ENCODE measurements around the gene PTPRC. TPM values are rescaled to one million over a fixed set of nuclear protein-coding genes. Genes with fewer than 3 reads are reported as not detected.
A peak's percentile ranks its signal among the peaks of the same experiment; 100 is the strongest.

PTPRC gene
- total RNA-seq, 1 donor from 2014 or later, result 0.29 TPM

DNA sequence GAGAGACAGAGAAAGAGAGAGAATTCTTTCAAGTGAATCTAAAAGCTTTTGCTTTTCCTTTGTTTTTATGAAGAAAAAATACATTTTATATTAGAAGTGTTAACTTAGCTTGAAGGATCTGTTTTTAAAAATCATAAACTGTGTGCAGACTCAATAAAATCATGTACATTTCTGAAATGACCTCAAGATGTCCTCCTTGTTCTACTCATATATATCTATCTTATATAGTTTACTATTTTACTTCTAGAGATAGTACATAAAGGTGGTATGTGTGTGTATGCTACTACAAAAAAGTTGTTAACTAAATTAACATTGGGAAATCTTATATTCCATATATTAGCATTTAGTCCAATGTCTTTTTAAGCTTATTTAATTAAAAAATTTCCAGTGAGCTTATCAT, 117.6 kb downstream of the PTPRC start:
- H3K36me3 ChIP-seq (ENCODE audit: control insufficient read depth, insufficient read depth, low read length), result no peaks in the 10 kb centered on the region
- H3K27me3 ChIP-seq (ENCODE audit: control insufficient read depth, insufficient read depth, low read length), result no peaks in the 10 kb centered on the region
- DNase-seq (ENCODE audit: low read depth), result no peak
- H3K4me3 ChIP-seq (ENCODE audit: low read depth, low read length), result no peak overlapping the region
- TF ChIP-seq CTCF (IDR thresholded peaks at IDR 0.05; ENCODE audit: insufficient read depth, low read length, poor library complexity, severe bottlenecking), result peak; percentile 2

GRCh38 chr1:198761859-198762616, 123.2 kb downstream of the PTPRC start:
- Histone ChIP-seq H3K27me3 (ENCODE audit: control insufficient read depth, insufficient read depth, low read length) (no peaks in the 10 kb centered on the region), H3K4me3 (ENCODE audit: low read depth, low read length) (no peak overlapping the region), H3K36me3 (ENCODE audit: control insufficient read depth, insufficient read depth, low read length) (no peaks in the 10 kb centered on the region)
- TF ChIP-seq CTCF (IDR thresholded peaks at IDR 0.05; ENCODE audit: insufficient read depth, low read length, poor library complexity, severe bottlenecking), result no peak
- DNase-seq (ENCODE audit: low read depth), result no peak

GRCh38 chr1:198763298-198763714, 124.5 kb downstream of the PTPRC start:
- no peaks in the 10 kb centered on the region for H3K27me3 ChIP-seq (ENCODE audit: control insufficient read depth, insufficient read depth, low read length)
- no peak for TF ChIP-seq CTCF (IDR thresholded peaks at IDR 0.05; ENCODE audit: insufficient read depth, low read length, poor library complexity, severe bottlenecking)
- no peak overlapping the region for H3K4me3 ChIP-seq (ENCODE audit: low read depth, low read length)
- no peak for DNase-seq (ENCODE audit: low read depth)
- H3K36me3 ChIP-seq (ENCODE audit: control insufficient read depth, insufficient read depth, low read length), result no peaks in the 10 kb centered on the region

DNA sequence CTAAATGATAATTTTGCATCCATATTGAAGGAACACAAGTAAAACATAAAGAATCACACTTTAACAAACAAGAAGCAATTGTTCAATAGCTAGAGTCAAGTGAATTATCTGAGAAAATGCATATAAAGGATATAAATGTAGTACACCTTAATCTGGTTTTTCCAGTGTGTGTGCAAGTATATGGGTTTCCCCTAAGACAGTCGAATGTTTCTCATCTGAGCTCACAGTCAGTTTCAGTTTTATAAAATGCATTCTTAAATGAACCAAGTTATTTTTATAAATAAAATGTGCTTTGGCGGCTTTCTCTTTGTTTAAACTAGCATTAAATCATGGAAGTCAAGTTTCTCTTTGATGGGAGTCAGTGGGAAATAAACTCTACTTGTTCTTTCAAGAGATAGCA, 125.9 kb downstream of the PTPRC start:
- no peak overlapping the region for H3K4me3 ChIP-seq (ENCODE audit: low read depth, low read length)
- TF ChIP-seq CTCF (IDR thresholded peaks at IDR 0.05; ENCODE audit: insufficient read depth, low read length, poor library complexity, severe bottlenecking), result no peak

DNA sequence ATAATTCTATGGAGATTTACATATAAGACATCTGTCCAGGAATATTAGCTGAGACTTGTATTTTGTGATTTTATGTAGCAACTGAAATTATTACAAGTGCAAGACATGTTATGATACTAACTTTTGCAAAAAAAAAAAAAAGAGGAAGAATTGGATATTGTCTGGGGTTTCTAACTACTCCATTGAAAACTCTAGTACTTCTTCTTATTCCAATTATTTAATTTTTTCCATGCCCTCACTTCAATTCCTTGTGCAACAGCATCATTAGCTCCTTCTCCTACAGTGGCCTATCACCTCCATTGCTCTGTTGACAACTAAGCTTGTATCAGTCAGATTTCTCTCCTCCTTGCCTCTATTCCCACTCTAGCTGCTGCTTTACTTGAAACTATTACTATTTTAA, 126.6 kb downstream of the PTPRC start:
- Histone ChIP-seq H3K36me3 (ENCODE audit: control insufficient read depth, insufficient read depth, low read length) (no peaks in the 10 kb centered on the region), H3K4me3 (ENCODE audit: low read depth, low read length) (no peak overlapping the region), H3K27me3 (ENCODE audit: control insufficient read depth, insufficient read depth, low read length) (no peaks in the 10 kb centered on the region)
- TF ChIP-seq CTCF (IDR thresholded peaks at IDR 0.05; ENCODE audit: insufficient read depth, low read length, poor library complexity, severe bottlenecking), result no peak
- DNase-seq (ENCODE audit: low read depth), result no peak

More for the DNA sequence above, 125.9 kb downstream of the PTPRC start:
- H3K36me3 ChIP-seq (ENCODE audit: control insufficient read depth, insufficient read depth, low read length), result no peaks in the 10 kb centered on the region
- no peak for DNase-seq (ENCODE audit: low read depth)
- H3K27me3 ChIP-seq (ENCODE audit: control insufficient read depth, insufficient read depth, low read length), result no peaks in the 10 kb centered on the region
